Measurements from ENCODE around the gene MAP3K8. TPM values are rescaled to one million over a fixed set of nuclear protein-coding genes. Genes with fewer than 3 reads are reported as not detected.
A peak's percentile ranks its signal among the peaks of the same experiment; 100 is the strongest.

The MAP3K8 gene
- total and polyA plus RNA-seq, 10 of the 15 experiments (the other 5 are each of a cell fraction or from before 2014, with no cell fraction given) = 25.5 to 115 (median 40.2) TPM

DNA sequence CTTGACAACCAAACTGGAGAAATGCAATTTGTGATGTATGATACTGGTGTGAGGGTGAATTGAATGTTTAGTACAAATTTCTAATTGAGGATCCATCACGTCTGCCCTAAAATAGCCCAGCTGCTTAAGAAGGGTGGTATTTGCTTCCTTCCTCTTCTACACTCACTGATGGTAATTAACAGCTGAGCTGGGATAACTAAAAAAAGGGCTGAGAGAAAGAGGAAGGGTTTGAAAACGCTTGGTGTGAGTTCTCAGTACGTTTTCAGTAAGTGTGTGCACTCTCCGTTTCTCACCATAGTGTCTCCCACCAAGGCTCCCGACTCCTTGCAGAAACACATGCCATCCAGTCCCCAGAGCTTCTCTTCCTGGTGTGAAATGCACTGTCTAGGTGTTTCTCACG, 54.3 kb downstream of the MAP3K8 start (continued):
- TF ChIP-seq MEF2A (IDR thresholded peaks at IDR 0.05; ENCODE audit: insufficient read depth, low read depth, low read length) (peak; percentile 67; the same call in 1 of the 2 replicates), TARDBP (IDR thresholded peaks at IDR 0.05; ENCODE audit: borderline replicate concordance) (no peak), RELB (IDR thresholded peaks at IDR 0.05; ENCODE audit: low read depth) (peak; percentile 68; the same call in 1 of the 2 replicates), USF1 (IDR thresholded peaks at IDR 0.05; ENCODE audit: borderline replicate concordance, extremely low read length, insufficient read depth, low read depth, low read length) (no peak), EED (IDR thresholded peaks at IDR 0.05; ENCODE audit: low read depth) (peak; percentile 66), ATF2 (IDR thresholded peaks at IDR 0.05; ENCODE audit: low read length) (peak; percentile 45; the same call in 1 of the 2 replicates), CREB1 (IDR thresholded peaks at IDR 0.05; ENCODE audit: low read depth) (no peak), MYC (IDR thresholded peaks at IDR 0.05; ENCODE audit: insufficient read depth, insufficient read length, insufficient replicate concordance, low read length, severe bottlenecking) (no peak), CHD2 (IDR thresholded peaks at IDR 0.05; ENCODE audit: borderline replicate concordance, low read depth, low read length) (no peak), ASH2L (IDR thresholded peaks at IDR 0.05; ENCODE audit: borderline replicate concordance, low read depth) (no peak), ZSCAN29 (IDR thresholded peaks at IDR 0.05) (no peak)
